ENCODE data around the gene TMEFF2.

DNA sequence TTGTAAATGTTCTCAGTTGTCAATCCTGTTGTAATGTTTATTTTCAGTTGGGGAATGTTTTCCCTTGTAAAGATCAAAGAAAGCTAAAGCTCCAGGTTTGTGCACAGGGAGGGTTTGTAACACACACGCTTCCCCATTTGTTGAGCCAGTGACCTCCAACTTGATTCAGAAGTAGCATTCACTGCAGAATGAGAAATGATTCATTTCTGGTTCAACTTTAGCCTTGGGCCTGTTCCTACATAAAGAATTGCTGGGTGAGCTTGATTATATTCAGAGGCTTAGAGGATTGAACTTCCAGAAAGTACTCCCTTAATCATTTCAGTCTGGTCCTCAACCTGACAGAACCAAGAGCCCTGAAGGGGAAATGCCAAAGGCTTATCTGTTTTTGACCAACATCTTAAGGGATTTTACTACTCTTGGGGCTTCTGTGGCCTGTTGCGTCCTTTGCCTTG lies 277.3 kb downstream of the TMEFF2 start:
- TF ChIP-seq SIN3A (IDR thresholded peaks at IDR 0.05; ENCODE audit: borderline replicate concordance, low read depth, low read length) (no peak), POLR2AphosphoS5 (IDR thresholded peaks at IDR 0.05; ENCODE audit: low read depth, low read length) (no peak)
- TF ChIP-seq, protein P1, sequence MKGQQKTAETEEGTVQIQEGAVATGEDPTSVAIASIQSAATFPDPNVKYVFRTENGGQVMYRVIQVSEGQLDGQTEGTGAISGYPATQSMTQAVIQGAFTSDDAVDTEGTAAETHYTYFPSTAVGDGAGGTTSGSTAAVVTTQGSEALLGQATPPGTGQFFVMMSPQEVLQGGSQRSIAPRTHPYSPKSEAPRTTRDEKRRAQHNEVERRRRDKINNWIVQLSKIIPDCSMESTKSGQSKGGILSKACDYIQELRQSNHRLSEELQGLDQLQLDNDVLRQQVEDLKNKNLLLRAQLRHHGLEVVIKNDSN (IDR thresholded peaks at IDR 0.05; ENCODE audit: borderline replicate concordance, low read depth), result no peak
